Activated CD4-positive, alpha-beta T cell treated with anti-CD3 and anti-CD28 coated beads, Interleukin-2, Interleukin-4, amounts not matched to agents 100 ng/mL and 50 ng/mL, durations not matched to agents 16 hours and 8 hours (primary cell): ENCODE results near the gene LSP1.

Experiments
- DNase-seq: peaks from one replicate; pipeline ENCODE4 v3.0.0-alpha.2; 2020; ENCODE audit warnings: low spot score

Gene LSP1

GRCh38 chr11:1917523-1918435 lies 64.9 kb downstream of the LSP1 start:
- DNase-seq = no peak

DNA sequence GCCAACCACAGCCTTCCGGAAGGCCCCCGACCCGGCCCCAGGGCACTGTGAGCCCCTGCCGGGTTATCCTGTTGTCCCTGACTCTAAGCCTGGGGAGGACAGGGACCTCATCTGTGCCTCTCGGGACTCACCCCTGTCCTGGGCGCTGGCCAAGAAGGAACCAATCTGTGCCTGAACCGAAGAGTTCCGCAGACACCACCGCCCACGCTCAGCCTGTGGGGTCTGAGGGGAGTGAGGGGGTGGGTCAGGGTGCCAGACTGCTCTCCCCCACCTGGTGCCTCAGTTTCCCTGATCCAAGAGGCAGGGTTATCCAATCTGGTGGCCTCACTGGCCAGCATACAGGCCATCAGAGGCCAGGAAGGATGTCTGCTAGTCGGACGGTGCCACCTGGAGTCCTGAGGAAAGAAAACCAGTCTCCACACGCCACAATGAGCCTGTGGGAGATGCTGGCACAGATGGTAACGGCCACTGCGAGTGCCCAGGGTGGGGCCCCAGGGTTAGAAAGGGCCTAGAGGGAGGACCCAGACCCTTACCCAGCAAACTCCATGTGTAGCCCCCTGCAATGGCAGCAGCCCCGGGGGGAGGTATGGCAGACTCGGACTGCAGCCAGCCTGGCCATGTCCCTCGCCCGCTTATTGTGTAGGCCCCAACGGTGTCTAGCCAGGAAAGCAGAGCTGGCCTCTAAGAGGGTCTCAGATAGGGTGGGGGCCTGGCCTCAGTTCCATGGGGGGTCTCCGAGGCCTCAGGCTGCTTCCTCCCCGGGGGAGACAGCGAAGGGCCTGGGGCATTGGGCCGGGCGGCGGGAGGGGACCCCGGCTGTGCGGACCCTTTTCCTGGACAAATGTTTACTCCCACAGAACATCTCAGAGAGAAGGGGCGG lies 65.8 kb downstream of the LSP1 start:
- no peak for DNase-seq

DNA sequence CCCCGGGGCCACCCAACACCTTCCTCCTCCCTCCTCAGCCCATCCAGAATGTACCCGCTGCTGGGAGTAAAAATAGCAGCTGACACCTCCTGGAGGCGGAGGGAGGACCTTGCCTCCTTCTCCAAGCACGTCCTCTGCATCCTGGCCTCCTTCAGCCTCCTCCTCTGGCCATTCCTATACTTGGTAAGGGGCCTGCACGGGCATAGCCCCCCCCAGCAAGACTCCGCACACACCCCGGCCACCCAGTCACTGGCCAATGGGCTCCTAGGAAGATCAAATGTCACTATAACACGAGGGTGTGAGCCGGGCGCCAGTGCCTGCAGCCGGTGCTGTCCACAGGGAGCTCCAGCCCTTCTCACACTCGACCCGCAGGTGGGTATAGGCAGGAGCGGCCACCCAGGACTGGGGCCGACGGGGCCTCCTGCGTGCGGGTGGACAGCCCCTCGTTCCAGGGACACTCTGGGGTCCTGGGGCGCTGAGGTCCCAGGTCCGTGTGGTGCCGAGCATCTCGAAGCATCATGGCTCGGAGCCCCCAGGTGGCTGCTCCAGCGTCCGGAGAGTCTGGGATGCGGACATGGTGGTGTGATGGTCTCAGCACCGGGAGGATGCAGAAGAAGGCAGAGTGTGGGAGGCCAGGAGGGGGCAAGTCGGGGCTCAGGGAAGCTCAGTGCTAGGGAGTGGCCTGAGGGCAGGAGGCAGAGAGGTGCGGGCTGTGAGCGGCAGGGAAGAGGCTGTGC lies 66.7 kb downstream of the LSP1 start, which contains the start of gene TNNT3:
Gene TNNT3 (plus strand): TSS at position 313 of the 737 bp plus-strand sequence. CDS start 3,172 bp downstream, outside the sequence.
- no peak for DNase-seq

- DNase-seq = no peak
These were observed 67.4 kb downstream of the LSP1 start for GRCh38 chr11:1920128-1920908.

- DNase-seq = no peak
These were observed 68.2 kb downstream of the LSP1 start for GRCh38 chr11:1920909-1921573.

DNA sequence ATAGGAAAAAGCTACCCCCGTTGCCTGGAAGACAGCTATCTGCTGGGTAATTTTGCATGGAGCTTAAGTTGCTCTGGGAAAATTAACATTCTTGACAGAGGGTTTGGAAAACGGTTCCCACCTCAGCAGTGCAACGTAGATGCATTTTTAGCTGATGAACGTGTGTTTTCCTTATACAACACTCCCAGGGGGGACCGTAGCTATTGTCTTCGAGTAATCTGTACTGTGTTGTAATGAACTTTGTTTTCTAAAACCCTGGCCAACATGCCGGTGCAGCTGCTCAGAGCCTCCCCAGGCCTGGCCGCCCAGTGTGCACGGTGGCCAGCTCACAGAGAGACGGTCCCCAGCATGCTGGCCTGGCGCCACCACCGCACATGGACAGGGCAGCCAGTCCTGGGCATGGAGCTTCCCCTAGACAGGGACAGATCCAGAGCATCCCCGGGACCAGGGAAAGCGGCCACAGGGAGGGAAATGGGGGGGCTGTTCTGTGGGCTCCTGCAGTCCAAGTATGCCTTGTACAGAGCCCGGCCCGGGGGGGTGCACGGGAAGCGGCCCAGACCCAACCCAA lies 68.8 kb downstream of the LSP1 start:
- DNase-seq = no peak

DNA sequence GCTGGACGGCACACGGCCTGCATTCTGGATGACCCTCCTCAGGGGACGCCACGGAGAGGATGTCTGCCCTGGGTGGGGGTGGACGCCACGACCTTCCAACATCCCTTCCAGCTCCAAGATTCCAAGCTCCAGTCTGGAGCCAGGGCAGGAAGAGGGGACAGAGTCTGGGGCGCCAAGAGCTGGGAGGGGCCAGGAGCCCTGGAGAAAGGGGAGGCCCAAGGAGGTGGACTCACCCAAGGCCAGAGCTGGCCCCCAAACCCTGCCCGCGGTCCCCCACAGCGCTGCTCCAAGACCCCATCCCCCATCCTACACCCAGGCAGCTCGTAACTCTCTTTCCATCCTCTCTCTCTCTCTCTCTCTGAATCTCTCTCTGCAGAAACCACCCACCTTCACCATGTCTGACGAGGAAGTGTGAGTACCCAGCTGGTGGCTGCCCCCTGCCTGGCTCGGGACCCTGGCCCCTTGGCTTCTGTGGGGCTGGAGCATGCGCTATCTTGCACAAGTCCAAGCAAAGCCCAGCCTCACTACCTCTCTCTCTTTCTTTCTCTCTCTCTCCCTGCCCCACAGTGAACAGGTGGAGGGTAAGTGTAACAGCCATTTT lies 69.7 kb downstream of the LSP1 start:
- no peak for DNase-seq

- DNase-seq = no peak
These were observed 70.5 kb downstream of the LSP1 start for GRCh38 chr11:1923201-1923956.

GRCh38 chr11:1924181-1924580 lies 71.3 kb downstream of the LSP1 start:
- DNase-seq = no peak

DNA sequence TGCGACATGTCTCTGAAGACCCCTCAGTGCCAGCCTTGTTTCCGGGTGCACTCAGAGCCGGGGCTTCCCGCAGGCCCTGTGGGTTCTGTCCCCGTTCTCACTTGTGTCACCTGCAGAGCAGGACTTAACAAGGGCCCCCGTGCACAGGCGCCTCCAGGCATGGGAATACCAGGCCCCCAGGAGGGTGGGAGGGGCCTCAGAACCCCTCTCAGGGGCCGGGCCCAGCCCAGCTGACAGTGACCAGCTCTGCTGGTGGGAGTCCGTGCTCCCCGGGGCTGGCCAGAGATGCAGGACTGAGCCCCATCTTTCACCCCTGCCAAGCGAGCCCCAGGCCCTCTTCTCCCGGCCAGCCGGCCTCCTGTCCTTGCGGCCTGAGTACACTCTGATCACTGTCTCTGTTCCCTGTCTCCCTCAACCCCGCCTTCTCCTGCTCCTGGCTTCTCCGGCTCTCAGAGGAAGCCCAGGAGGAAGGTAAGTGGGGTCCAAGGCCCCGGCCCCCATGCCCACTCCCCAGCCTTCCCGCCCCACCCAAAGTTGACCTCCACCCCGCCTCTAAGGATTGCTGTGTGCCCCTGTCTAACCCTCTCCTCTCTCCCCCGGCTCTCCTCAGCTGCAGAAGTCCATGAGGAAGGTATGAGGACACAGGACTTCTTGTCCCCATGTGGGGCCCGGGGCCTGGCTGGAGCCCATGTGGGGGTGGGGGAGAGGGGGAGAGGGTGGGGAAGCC lies 71.9 kb downstream of the LSP1 start:
- no peak for DNase-seq

DNA sequence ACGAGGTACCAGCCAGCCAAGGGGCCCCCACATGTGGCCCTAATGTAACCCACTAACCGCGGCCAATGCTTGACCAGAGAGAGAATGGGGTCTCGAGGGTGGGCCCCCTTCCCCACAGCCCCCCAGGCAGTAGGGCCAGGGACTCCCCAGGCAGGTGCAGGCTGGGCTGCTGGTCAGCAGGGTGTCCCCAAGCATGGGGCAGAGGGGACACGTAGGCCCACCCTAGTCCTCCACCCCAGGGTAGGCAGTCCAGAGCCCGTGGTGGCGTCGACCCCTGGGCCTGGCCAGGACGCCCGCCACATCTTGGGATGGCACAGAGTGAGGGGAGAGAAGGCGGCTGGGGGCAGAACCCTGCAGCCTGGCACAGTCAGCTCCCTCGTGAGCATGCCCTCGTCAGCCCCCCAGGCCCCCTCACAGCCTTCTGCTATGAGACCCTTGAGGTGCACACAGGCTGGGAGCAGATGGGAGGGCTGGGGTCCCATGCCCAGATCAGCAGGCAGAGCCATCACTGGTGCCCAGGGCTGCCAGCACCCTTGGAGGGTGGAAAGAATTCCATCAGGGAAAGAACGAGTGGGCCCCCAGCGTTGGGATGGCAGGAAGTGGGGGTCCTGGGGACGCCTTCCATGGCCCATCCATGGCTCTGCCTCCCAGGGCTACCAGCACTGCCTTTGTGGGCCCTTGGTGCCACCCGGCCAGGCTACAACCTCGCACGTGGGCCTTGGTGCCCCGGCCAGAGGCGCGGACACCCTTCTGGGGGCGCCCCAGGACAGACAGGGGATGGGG lies 72.7 kb downstream of the LSP1 start:
- no peak for DNase-seq

GRCh38 chr11:1926156-1927025 lies 73.5 kb downstream of the LSP1 start:
- DNase-seq = no peak

GRCh38 chr11:1927026-1927847 lies 74.4 kb downstream of the LSP1 start:
- DNase-seq = no peak

- DNase-seq = no peak
These were observed 75.1 kb downstream of the LSP1 start for GRCh38 chr11:1927848-1928469.

DNA sequence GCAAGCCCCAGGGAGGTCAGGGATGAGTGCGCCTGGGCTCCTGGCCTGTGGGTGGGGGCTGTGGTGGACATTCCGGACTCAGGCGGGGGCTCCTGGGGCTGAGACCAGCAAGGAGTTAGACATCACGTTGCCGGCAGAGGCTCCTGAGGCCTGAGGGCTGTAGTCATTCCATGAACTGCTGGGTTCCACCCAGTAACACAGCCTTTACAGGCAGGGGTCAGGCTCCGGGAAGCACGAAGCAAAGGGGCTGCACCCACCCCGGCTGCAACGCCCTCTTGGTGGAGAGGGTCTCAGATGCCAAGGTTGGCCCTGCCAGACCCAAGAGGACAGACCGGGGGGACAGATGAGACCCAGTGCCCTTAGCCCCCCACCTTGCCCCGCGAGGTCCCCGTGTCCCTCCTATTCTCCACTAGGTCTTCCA lies 75.6 kb downstream of the LSP1 start:
- DNase-seq = no peak
